Smooth muscle cell of trachea (primary cell): Measurements from ENCODE around the gene SPDYE17. TPM values are rescaled to one million over a fixed set of nuclear protein-coding genes. Genes with fewer than 3 reads are reported as not detected.

Experiments
- total RNA-seq: library from RNA; depleted of rRNA; stranded (reverse); fragments of >200 nt; gene quantifications from 2 replicates; pipeline ENCODE4 v1.2.1, GENCODE V29; 2014

Gene SPDYE17
- total RNA-seq, result not detected in 2 replicates

GRCh38 chr7:77032261-77032660 is at the start of gene SPDYE17:
Gene SPDYE17 (minus strand): TSS chr7:77032361. CDS start chr7:77030570, 1,791 bp downstream.

GRCh38 chr7:77062557-77062956 is 30.4 kb upstream of the SPDYE17 start, which contains the start of gene SPDYE18:
Gene SPDYE18 (minus strand): TSS chr7:77062558. CDS start chr7:77060512, 2,046 bp downstream.

Other genes starting within 250 kb of the SPDYE17 start
- not detected in 2 replicates for gene SPDYE18, start 30.2 kb upstream of the SPDYE17 start, total RNA-seq
- gene CCDC146, start 90.3 kb upstream of the SPDYE17 start, total RNA-seq, result 2.2 and 3.6 TPM in 2 replicates
- 29.9 and 31.0 TPM in 2 replicates for gene FGL2, start 167.5 kb upstream of the SPDYE17 start, total RNA-seq